RWPE2 (cell line): ENCODE results near the gene OR4F15.
"Not testable (repeated sequence)": the region's sequence is repeated elsewhere in the genome, so short reads cannot be mapped to it uniquely, and the experiment has no call there.

Experiments
- ATAC-seq: fragments of 200-7000 bp; cut with Tn5 transposase; 3 replicates; pipeline ENCODE4 v1.9.1; 2021; ENCODE audit warnings: low read depth
- DNase-seq: peaks from one replicate; pipeline ENCODE4 v3.0.0-alpha.2; 2020; ENCODE audit warnings: low spot score
- H3K27ac ChIP-seq: fragments of 450-650 bp; 2 replicates; pipeline ENCODE4 v1.5.1; 2017; ENCODE audit warnings: mild to moderate bottlenecking; ENCODE audit not compliant: poor library complexity, severe bottlenecking
- H3K27me3 ChIP-seq: fragments of 250-450 bp; sonication (Bioruptor Pico); 2 replicates; pipeline ENCODE4 v1.5.1; 2021; ENCODE audit warnings: mild to moderate bottlenecking, moderate library complexity; ENCODE audit not compliant: insufficient read depth, poor library complexity, severe bottlenecking
- H3K36me3 ChIP-seq: fragments of 250-450 bp; sonication (Bioruptor Pico); 2 replicates; pipeline ENCODE4 v1.5.1; 2020; ENCODE audit warnings: low read depth, mild to moderate bottlenecking, moderate library complexity
- H3K4me1 ChIP-seq: fragments of 250-450 bp; sonication (Bioruptor Pico); 2 replicates; pipeline ENCODE4 v1.5.1; 2021; ENCODE audit warnings: mild to moderate bottlenecking, moderate library complexity; ENCODE audit not compliant: insufficient read depth, poor library complexity, severe bottlenecking
- H3K4me3 ChIP-seq: fragments of 250-450 bp; sonication (Bioruptor Pico); 2 replicates; pipeline ENCODE4 v1.5.1; 2021; ENCODE audit warnings: mild to moderate bottlenecking, moderate library complexity; ENCODE audit not compliant: severe bottlenecking
- H3K9me3 ChIP-seq: fragments of 250-450 bp; sonication (Bioruptor Pico); 2 replicates; pipeline ENCODE4 v1.5.1; 2021; ENCODE audit warnings: mild to moderate bottlenecking, moderate library complexity; ENCODE audit not compliant: severe bottlenecking
- CTCF ChIP-seq: fragments of 450-650 bp; IDR thresholded peaks from one replicate; pipeline ENCODE4 v1.5.1; 2017; ENCODE audit warnings: mild to moderate bottlenecking, moderate library complexity; ENCODE audit not compliant: poor library complexity, severe bottlenecking

The OR4F15 gene

GRCh38 chr15:101772921-101773320 is 39.1 kb upstream of the OR4F15 start:
- Histone ChIP-seq H3K27me3 (peaks cover 50% of the 10 kb centered on the region), H3K9me3 (no peaks in the 10 kb centered on the region), H3K27ac (no peak overlapping the region), H3K4me3 (no peak overlapping the region), H3K4me1 (no peaks in the 10 kb centered on the region), H3K36me3 (no peaks in the 10 kb centered on the region)
- no peak for TF ChIP-seq CTCF
- ATAC-seq (no peak), DNase-seq (no peak)

- TF ChIP-seq CTCF: peak; percentile 45
- ATAC-seq (no peak), DNase-seq (no peak)
These were observed 38.4 kb upstream of the OR4F15 start for GRCh38 chr15:101773496-101774100.

GRCh38 chr15:101775136-101775535 is 36.9 kb upstream of the OR4F15 start:
- no peak overlapping the region for H3K27ac ChIP-seq
- ATAC-seq (no peak), DNase-seq (no peak)
- TF ChIP-seq CTCF: no peak
- H3K4me3 ChIP-seq: no peak overlapping the region
- H3K27me3 ChIP-seq: peaks cover 50% of the 10 kb centered on the region
- H3K9me3 ChIP-seq: no peaks in the 10 kb centered on the region
- no peaks in the 10 kb centered on the region for H3K36me3 ChIP-seq
- no peaks in the 10 kb centered on the region for H3K4me1 ChIP-seq

More at GRCh38 chr15:101773496-101774100, 38.4 kb upstream of the OR4F15 start:
- H3K9me3 ChIP-seq: no peaks in the 10 kb centered on the region
- H3K27me3 ChIP-seq: peaks cover 51% of the 10 kb centered on the region
- H3K36me3 ChIP-seq: no peaks in the 10 kb centered on the region
- no peak overlapping the region for H3K4me3 ChIP-seq
- H3K27ac ChIP-seq: no peak overlapping the region
- H3K4me1 ChIP-seq: no peaks in the 10 kb centered on the region

DNA sequence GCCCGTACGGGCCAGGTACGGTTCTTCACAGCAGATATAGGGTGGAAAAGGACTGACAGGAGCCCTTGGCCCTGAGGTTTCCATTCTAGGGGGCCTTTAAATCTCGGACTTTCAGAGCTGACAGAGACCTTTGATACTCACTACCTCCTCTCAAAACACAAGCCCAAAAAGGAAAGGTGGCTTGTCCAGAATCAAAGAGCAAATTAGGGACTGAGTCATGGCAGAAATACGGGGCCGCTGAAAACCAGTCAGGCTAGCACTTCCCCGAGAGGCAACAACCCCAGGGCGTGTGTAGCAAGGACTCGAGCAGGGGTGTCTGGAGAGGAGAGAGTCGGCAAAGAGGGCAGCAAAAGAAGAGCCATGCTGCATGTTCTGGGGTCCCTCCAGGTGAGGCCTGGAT is 33.4 kb upstream of the OR4F15 start:
- H3K4me1 ChIP-seq, H3K36me3 ChIP-seq, ATAC-seq, DNase-seq, H3K27ac ChIP-seq, H3K9me3 ChIP-seq, H3K4me3 ChIP-seq: not testable (repeated sequence)
- peaks cover 42% of the 10 kb centered on the region for H3K27me3 ChIP-seq

DNA sequence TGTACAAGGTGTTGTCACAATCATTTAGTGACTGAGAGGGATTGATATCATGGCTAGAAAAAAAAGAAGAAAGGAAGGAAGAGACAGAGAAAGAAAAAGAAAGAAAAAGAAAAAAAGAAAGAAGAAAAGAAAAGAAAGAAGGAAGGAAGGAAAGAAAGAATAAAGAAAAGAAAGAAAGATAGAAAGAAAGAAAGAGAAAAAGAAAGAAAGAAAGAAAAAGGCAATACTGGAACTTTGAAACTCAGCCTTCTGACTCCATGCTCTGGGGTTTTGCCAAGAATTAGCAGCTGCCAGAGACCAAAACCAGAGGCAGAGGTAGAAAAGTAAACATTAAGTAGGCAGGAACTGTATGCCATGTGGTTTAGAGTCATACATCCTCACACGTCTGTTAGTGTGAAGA is 31.8 kb upstream of the OR4F15 start:
- not testable (repeated sequence) for DNase-seq, H3K36me3 ChIP-seq, H3K9me3 ChIP-seq, H3K4me1 ChIP-seq, H3K27ac ChIP-seq, ATAC-seq, H3K4me3 ChIP-seq
- H3K27me3 ChIP-seq: peaks cover 44% of the 10 kb centered on the region

DNA sequence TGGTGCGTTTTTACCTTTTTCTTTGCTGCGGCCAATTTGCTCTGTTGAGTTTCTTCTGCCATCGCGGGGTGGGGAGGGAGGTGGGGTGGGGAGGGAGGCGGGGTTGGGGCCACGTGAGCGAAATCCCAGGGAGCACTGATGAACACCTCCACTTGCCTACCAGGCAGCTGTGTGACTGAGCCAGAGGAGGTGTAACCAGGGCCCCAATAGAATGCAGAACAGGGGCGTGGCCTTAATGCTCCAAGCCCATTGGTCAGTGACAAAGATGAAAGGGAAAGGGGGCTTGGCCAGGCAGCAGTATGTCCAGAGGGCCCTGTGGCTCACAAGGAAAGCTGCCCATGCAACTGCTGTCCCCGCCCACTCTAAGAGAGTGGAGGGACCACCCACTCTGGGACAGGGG is 30.1 kb upstream of the OR4F15 start:
- Histone ChIP-seq H3K27me3 (peaks cover 46% of the 10 kb centered on the region), H3K4me1 (no peaks in the 10 kb centered on the region), H3K4me3 (no peak overlapping the region), H3K9me3 (no peaks in the 10 kb centered on the region), H3K36me3 (no peaks in the 10 kb centered on the region), H3K27ac (no peak overlapping the region)
- no peak for TF ChIP-seq CTCF
- ATAC-seq: no peak
- no peak for DNase-seq
